Osteoblast (primary cell): Measurements from ENCODE around the gene MYLK4. TPM values are rescaled to one million over a fixed set of nuclear protein-coding genes. Genes with fewer than 3 reads are reported as not detected.

ENCODE experiments used
- DNase-seq: peaks from one replicate; pipeline ENCODE4 v3.0.0; 2011; ENCODE audit warnings: low spot score, mixed read lengths; ENCODE audit not compliant: insufficient read length; ENCODE audit errors: missing footprints
- H2AFZ ChIP-seq: 2 replicates; pipeline ENCODE4 v1.6.0; 2011; ENCODE audit warnings: mild to moderate bottlenecking, low read length
- H3K27ac ChIP-seq: 2 replicates; pipeline ENCODE4 v1.5.1; 2011; ENCODE audit warnings: mild to moderate bottlenecking, low read depth, low read length, moderate library complexity
- H3K27me3 ChIP-seq: 2 replicates; pipeline ENCODE4 v1.6.0; 2012; ENCODE audit warnings: mild to moderate bottlenecking, control low read depth, inconsistent platforms, low read length, moderate library complexity; ENCODE audit not compliant: insufficient read depth
- H3K36me3 ChIP-seq: 2 replicates; pipeline ENCODE4 v1.5.1; 2011; ENCODE audit warnings: mild to moderate bottlenecking, low read length, control low read depth, moderate library complexity; ENCODE audit not compliant: insufficient read depth
- H3K4me1 ChIP-seq: 2 replicates; pipeline ENCODE4 v1.5.1; 2011; ENCODE audit warnings: mild to moderate bottlenecking, low read length, control low read depth, moderate library complexity; ENCODE audit not compliant: insufficient read depth
- H3K4me2 ChIP-seq: 2 replicates; pipeline ENCODE4 v1.6.0; 2011; ENCODE audit warnings: mild to moderate bottlenecking, low read length; ENCODE audit not compliant: insufficient read depth
- H3K4me3 ChIP-seq: fragments of 200-600 bp; sonication (generic); 3 replicates; pipeline ENCODE4 v1.5.1; 2012; ENCODE audit warnings: mild to moderate bottlenecking, low read length, inconsistent platforms; ENCODE audit not compliant: insufficient read depth
- H3K79me2 ChIP-seq: 2 replicates; pipeline ENCODE4 v1.6.0; 2012; ENCODE audit warnings: mild to moderate bottlenecking, low read length, control low read depth, inconsistent platforms; ENCODE audit not compliant: insufficient read depth
- H3K9me3 ChIP-seq: 2 replicates; pipeline ENCODE4 v1.5.1; 2011; ENCODE audit warnings: low read depth, low read length, control low read depth
- H4K20me1 ChIP-seq: 2 replicates; pipeline ENCODE4 v1.6.0; 2012; ENCODE audit warnings: mild to moderate bottlenecking, low read length, control low read depth; ENCODE audit not compliant: insufficient read depth
- total RNA-seq: library from RNA; depleted of rRNA; stranded (reverse); fragments of >200 nt; gene quantifications from 2 replicates; pipeline ENCODE4 v1.2.3, GENCODE V29; 2012
- TF ChIP-seq, protein P1 (sequence below): IDR thresholded peaks from 2 replicates; pipeline ENCODE4 v1.5.1; 2011; ENCODE audit warnings: mild to moderate bottlenecking, low read depth, low read length, moderate library complexity; ENCODE audit errors: extremely low read depth

The MYLK4 gene
- total RNA-seq, 1 donor, result 0.36 TPM

GRCh38 chr6:2663123-2663522 is 87.6 kb downstream of the MYLK4 start:
- no peaks in the 10 kb centered on the region for H4K20me1 ChIP-seq
- DNase-seq, result no peak
- H3K79me2 ChIP-seq, result no peaks in the 10 kb centered on the region
- H3K4me3 ChIP-seq, result no peak overlapping the region
- no peak overlapping the region for H3K27ac ChIP-seq
- TF ChIP-seq, protein P1, sequence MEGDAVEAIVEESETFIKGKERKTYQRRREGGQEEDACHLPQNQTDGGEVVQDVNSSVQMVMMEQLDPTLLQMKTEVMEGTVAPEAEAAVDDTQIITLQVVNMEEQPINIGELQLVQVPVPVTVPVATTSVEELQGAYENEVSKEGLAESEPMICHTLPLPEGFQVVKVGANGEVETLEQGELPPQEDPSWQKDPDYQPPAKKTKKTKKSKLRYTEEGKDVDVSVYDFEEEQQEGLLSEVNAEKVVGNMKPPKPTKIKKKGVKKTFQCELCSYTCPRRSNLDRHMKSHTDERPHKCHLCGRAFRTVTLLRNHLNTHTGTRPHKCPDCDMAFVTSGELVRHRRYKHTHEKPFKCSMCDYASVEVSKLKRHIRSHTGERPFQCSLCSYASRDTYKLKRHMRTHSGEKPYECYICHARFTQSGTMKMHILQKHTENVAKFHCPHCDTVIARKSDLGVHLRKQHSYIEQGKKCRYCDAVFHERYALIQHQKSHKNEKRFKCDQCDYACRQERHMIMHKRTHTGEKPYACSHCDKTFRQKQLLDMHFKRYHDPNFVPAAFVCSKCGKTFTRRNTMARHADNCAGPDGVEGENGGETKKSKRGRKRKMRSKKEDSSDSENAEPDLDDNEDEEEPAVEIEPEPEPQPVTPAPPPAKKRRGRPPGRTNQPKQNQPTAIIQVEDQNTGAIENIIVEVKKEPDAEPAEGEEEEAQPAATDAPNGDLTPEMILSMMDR, result no peak
- no peaks in the 10 kb centered on the region for H3K9me3 ChIP-seq
- no peak overlapping the region for H2AFZ ChIP-seq
- H3K4me1 ChIP-seq, result peaks cover 13% of the 10 kb centered on the region
- no peaks in the 10 kb centered on the region for H3K36me3 ChIP-seq
- no peak overlapping the region for H3K4me2 ChIP-seq
- H3K27me3 ChIP-seq, result no peaks in the 10 kb centered on the region

DNA sequence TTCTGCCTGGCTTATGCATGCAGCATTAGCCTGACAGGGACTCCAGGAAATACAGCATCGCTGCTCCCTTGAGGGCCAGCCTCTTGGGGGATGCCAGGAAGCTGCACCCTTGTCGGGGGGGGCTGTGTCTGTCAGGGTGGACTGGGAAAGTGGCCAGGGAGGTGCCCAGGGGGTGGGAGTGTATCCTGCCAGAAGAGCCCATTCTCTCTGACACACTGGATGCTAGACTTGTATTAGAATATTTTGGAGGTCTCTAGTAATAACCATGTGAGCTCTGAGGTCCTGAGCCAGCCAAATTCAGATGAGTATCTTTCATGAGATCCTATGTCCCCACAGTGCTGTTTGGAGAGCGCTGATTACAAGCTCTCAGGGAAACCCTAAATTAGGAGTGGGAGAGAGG is 89.1 kb downstream of the MYLK4 start:
- Histone ChIP-seq H3K27ac (no peak overlapping the region), H3K79me2 (no peaks in the 10 kb centered on the region), H3K9me3 (no peaks in the 10 kb centered on the region), H3K27me3 (no peaks in the 10 kb centered on the region), H2AFZ (no peak overlapping the region), H3K4me3 (no peak overlapping the region), H4K20me1 (no peaks in the 10 kb centered on the region), H3K4me2 (no peak overlapping the region), H3K4me1 (peaks cover 13% of the 10 kb centered on the region), H3K36me3 (no peaks in the 10 kb centered on the region)
- TF ChIP-seq, protein P1, result no peak
- DNase-seq, result no peak

DNA sequence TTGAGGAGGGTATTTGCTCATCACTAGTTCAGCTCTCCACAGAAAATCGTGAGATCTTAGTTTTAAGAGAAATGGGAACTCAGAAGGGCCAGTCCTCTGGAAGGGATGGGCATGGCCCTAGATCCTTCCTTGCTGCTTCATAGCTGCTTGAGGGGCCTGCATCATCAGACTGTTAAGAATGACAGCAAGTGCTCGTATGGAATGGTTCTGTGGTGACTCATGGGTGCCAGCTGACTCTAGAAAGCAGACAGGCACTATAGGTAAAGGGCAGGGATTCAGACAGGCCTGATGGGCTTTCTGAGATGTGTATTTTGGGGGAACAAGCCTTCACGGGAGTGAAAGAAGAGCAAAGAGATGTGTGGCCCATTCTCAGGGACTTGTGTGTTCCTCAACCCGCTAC is 90.8 kb downstream of the MYLK4 start:
- Histone ChIP-seq H3K9me3 (no peaks in the 10 kb centered on the region), H3K36me3 (no peaks in the 10 kb centered on the region), H3K4me1 (peaks cover under 1% of the 10 kb centered on the region), H3K27me3 (no peaks in the 10 kb centered on the region), H4K20me1 (no peaks in the 10 kb centered on the region), H3K79me2 (no peaks in the 10 kb centered on the region), H3K4me2 (no peak overlapping the region), H3K4me3 (no peak overlapping the region), H2AFZ (no peak overlapping the region), H3K27ac (no peak overlapping the region)
- no peak for DNase-seq
- TF ChIP-seq, protein P1, result no peak

GRCh38 chr6:2659381-2659780 is 91.3 kb downstream of the MYLK4 start:
- Histone ChIP-seq H2AFZ (no peak overlapping the region), H3K4me3 (no peak overlapping the region), H3K36me3 (no peaks in the 10 kb centered on the region), H3K27me3 (no peaks in the 10 kb centered on the region), H3K4me2 (no peak overlapping the region), H3K79me2 (no peaks in the 10 kb centered on the region), H3K27ac (no peak overlapping the region), H3K4me1 (no peaks in the 10 kb centered on the region), H4K20me1 (no peaks in the 10 kb centered on the region), H3K9me3 (no peaks in the 10 kb centered on the region)
- no peak for DNase-seq
- TF ChIP-seq, protein P1, result no peak
